K562 (cell line): ENCODE measurements around the gene PCCA. TPM values are rescaled to one million over a fixed set of nuclear protein-coding genes. Genes with fewer than 3 reads are reported as not detected.

ENCODE experiments used
- ATAC-seq: fragments of 200-7000 bp; cut with Tn5 transposase; 3 replicates; pipeline ENCODE4 v1.9.1; 2020; ENCODE audit warnings: moderate library complexity
- BruUV-seq: library from RNA; stranded (reverse); fragments of 400-500 nt; replicated peaks from 2 replicates; lab custom pipeline; 2021; lab: Mats Ljungman, UMichigan
- CTCF ChIA-PET: fragments of 300-600 bp; formaldehyde crosslinking; extraction: SDS; loops from one replicate; lab custom pipeline; 2021; ENCODE audit warnings: low intra/inter-chr PET ratio; lab: Yijun Ruan, JAX
- POLR2A ChIA-PET: fragments of 300-600, 350-650 bp; sonication (Branson Sonifier 250); formaldehyde crosslinking; extraction: SDS; loops from one replicate; lab custom pipeline; 2021; ENCODE audit warnings: antibody characterized with exemption, inconsistent platforms; lab: Yijun Ruan, JAX
- DNase-seq, 4 experiments: peaks; one replicate each; pipeline versions ENCODE4 v3.0.0 to v3.0.0-alpha.2; 2011 to 2018; ENCODE audit warnings: low spot score in 3 of 4, mixed read lengths in 3 of 4; ENCODE audit errors: extremely low read depth in 1 of 4
- FAIRE-seq: peaks from 2 replicates; lab custom pipeline; 2011; peaks lifted over from hg19 to GRCh38; lab: Jason Lieb, UNC
- H2AFZ ChIP-seq: 2 replicates; pipeline ENCODE4 v1.6.0; 2011; ENCODE audit warnings: low read depth, low read length, control low read depth, inconsistent platforms
- H3K27ac ChIP-seq: fragments of 200-600 bp; 3 replicates; pipeline ENCODE4 v1.8.0; 2011; ENCODE audit warnings: low read depth, mild to moderate bottlenecking, control low read depth, inconsistent platforms, low read length, moderate library complexity, mixed read lengths; ENCODE audit errors: extremely low read depth
- H3K27me3 ChIP-seq, 2 experiments: fragments of 300-600 bp in 1 of 2; 2 replicates in 1 of 2; 3 replicates in 1 of 2; pipeline versions ENCODE4 v1.6.0 to v1.8.0; 2011; ENCODE audit warnings: inconsistent platforms in 2 of 2, low read length in 2 of 2, mild to moderate bottlenecking in 1 of 2, mixed read lengths in 1 of 2, moderate library complexity in 1 of 2; ENCODE audit not compliant: control insufficient read depth in 2 of 2, insufficient read depth in 2 of 2
- H3K36me3 ChIP-seq: fragments of 300-600 bp; 3 replicates; pipeline ENCODE4 v1.8.0; 2011; ENCODE audit warnings: mild to moderate bottlenecking, low read length, inconsistent platforms; ENCODE audit not compliant: control insufficient read depth, insufficient read depth
- H3K4me1 ChIP-seq, 2 experiments: fragments of 200-600 bp in 1 of 2; replicated peaks in 1 of 2; 2 replicates in 1 of 2; 3 replicates in 1 of 2; pipeline versions ENCODE4 v1.5.1 to v1.8.0; 2011; ENCODE audit warnings: inconsistent platforms in 2 of 2, low read length in 2 of 2, mild to moderate bottlenecking in 1 of 2, mixed read lengths in 1 of 2, moderate library complexity in 1 of 2; ENCODE audit not compliant: control insufficient read depth in 2 of 2, insufficient read depth in 2 of 2
- H3K4me2 ChIP-seq: 2 replicates; pipeline ENCODE4 v1.6.1; 2011; ENCODE audit warnings: low read length, control low read depth, inconsistent platforms, mixed read lengths; ENCODE audit not compliant: insufficient read depth
- H3K4me3 ChIP-seq: fragments of 200-600 bp; sonication (generic), shearing (Covaris generic); 2 replicates; pipeline ENCODE4 v1.5.1; 2016; ENCODE audit warnings: control low read depth, inconsistent platforms
- H3K79me2 ChIP-seq: fragments of 200-600 bp; 3 replicates; pipeline ENCODE4 v1.8.0; 2011; ENCODE audit warnings: low read length, inconsistent platforms; ENCODE audit not compliant: control insufficient read depth, insufficient read depth
- H3K9ac ChIP-seq, 2 experiments: 2 replicates each; pipeline versions ENCODE4 v1.6.0 to v1.6.1; 2011; ENCODE audit warnings: low read depth in 2 of 2, low read length in 2 of 2, control low read depth in 1 of 2, inconsistent platforms in 1 of 2, mild to moderate bottlenecking in 1 of 2, mixed read lengths in 1 of 2; ENCODE audit not compliant: insufficient read depth in 1 of 2
- H3K9me1 ChIP-seq: one replicate; pipeline ENCODE4 v1.6.0; 2011; ENCODE audit warnings: inconsistent platforms, mild to moderate bottlenecking, low read length, moderate library complexity; ENCODE audit not compliant: control insufficient read depth, insufficient read depth
- H3K9me3 ChIP-seq: replicated peaks from 2 replicates; pipeline ENCODE4 v1.5.1; 2011; ENCODE audit warnings: low read depth, low read length, inconsistent platforms; ENCODE audit not compliant: control insufficient read depth, insufficient read depth
- H4K20me1 ChIP-seq: replicated peaks from 2 replicates; pipeline ENCODE4 v1.6.1; 2011; ENCODE audit warnings: low read length, inconsistent platforms, mixed read lengths; ENCODE audit not compliant: control insufficient read depth, insufficient read depth
- ATF4 ChIP-seq: fragments of 450-650 bp; formaldehyde crosslinking; IDR thresholded peaks from 2 replicates; pipeline ENCODE4 v1.4.0; 2022; ENCODE audit warnings: mild to moderate bottlenecking, moderate library complexity
- E2F5 ChIP-seq: sonication (generic); formaldehyde crosslinking; IDR thresholded peaks from 2 replicates; pipeline ENCODE4 v1.8.0; 2022; ENCODE audit warnings: mild to moderate bottlenecking, missing genetic modification reagents
- ETV6 ChIP-seq, 3 experiments: fragments of 150-350 bp in 1 of 3; sonication (generic) in 1 of 3; formaldehyde crosslinking in 1 of 3; IDR thresholded peaks; 2 replicates each; pipeline versions ENCODE4 v1.6.1 to v1.8.0; 2014 to 2022; ENCODE audit warnings: borderline replicate concordance in 2 of 3, low read depth in 2 of 3, antibody characterized with exemption in 1 of 3, low read length in 1 of 3, mild to moderate bottlenecking in 1 of 3, missing genetic modification reagents in 1 of 3
- FOXJ2 ChIP-seq: fragments of 200-800 bp; sonication (Bioruptor generic); IDR thresholded peaks from 2 replicates; pipeline ENCODE4 v1.6.1; 2016; ENCODE audit warnings: missing genetic modification characterization, missing compliant biosample characterization
- IRF9 ChIP-seq: fragments of 450-650 bp; IDR thresholded peaks from 2 replicates; pipeline ENCODE4 v1.6.1; 2016; ENCODE audit warnings: missing biosample characterization, missing genetic modification characterization
- KAT2B ChIP-seq: IDR thresholded peaks from one replicate; pipeline ENCODE4 v1.6.1; 2012; ENCODE audit warnings: low read depth, mild to moderate bottlenecking, control low read depth, inconsistent platforms, low read length, moderate library complexity
- PRPF4 ChIP-seq: fragments of 200-400 bp; formaldehyde crosslinking; IDR thresholded peaks from one replicate; pipeline ENCODE4 v1.6.1; 2017; ENCODE audit warnings: low read length, low read depth, mild to moderate bottlenecking; ENCODE audit not compliant: insufficient read depth, poor library complexity, severe bottlenecking
- RUNX1 ChIP-seq: sonication (generic); IDR thresholded peaks from 2 replicates; pipeline ENCODE4 v1.6.1; 2016; ENCODE audit warnings: antibody characterized with exemption, low read depth
- SMARCA5 ChIP-seq: fragments of 450-650 bp; IDR thresholded peaks from 2 replicates; pipeline ENCODE4 v1.6.1; 2016
- SPI1 ChIP-seq: IDR thresholded peaks from 2 replicates; pipeline ENCODE4 v1.6.1; 2011; ENCODE audit warnings: low read depth, low read length, control low read depth, borderline replicate concordance
- TOE1 ChIP-seq, 2 experiments: fragments of 450-650 bp in 1 of 2; sonication (generic) in 1 of 2; formaldehyde crosslinking in 1 of 2; IDR thresholded peaks; 2 replicates each; pipeline versions ENCODE4 v1.7.1 to v1.8.0; 2016 to 2022; ENCODE audit warnings: borderline replicate concordance in 2 of 2, mild to moderate bottlenecking in 2 of 2, antibody characterized with exemption in 1 of 2, inconsistent platforms in 1 of 2, low read depth in 1 of 2, missing genetic modification reagents in 1 of 2, moderate library complexity in 1 of 2
- ZFX ChIP-seq: sonication (generic); formaldehyde crosslinking; IDR thresholded peaks from 2 replicates; pipeline ENCODE4 v1.8.0; 2022; ENCODE audit warnings: mild to moderate bottlenecking, missing genetic modification reagents, moderate library complexity
- ZNF197 ChIP-seq: fragments of 200-800 bp; sonication (Bioruptor generic); IDR thresholded peaks from 2 replicates; pipeline ENCODE4 v1.6.1; 2016; ENCODE audit warnings: low read depth, missing genetic modification characterization, missing compliant biosample characterization
- ZNF398 ChIP-seq: fragments of 250-450 bp; sonication (Bioruptor Pico); IDR thresholded peaks from 2 replicates; pipeline ENCODE4 v1.8.0; 2021; ENCODE audit warnings: moderate library complexity, mild to moderate bottlenecking, inconsistent platforms
- ZNF511 ChIP-seq: sonication (generic); formaldehyde crosslinking; IDR thresholded peaks from 2 replicates; pipeline ENCODE4 v1.8.0; 2022; ENCODE audit warnings: mild to moderate bottlenecking, missing genetic modification reagents
- ZNF830 ChIP-seq: fragments of 250-450 bp; sonication (Bioruptor Pico); IDR thresholded peaks from 2 replicates; pipeline ENCODE4 v1.5.0; 2021; ENCODE audit warnings: mild to moderate bottlenecking
- WGBS: fragments of 100-300 bp; shearing (Covaris generic); methylation state at CpG from one replicate; pipeline ENCODE4 v1.1.6; 2016; ENCODE audit warnings: low coverage, mixed read lengths; ENCODE audit not compliant: insufficient coverage; ENCODE audit errors: missing lambda C conversion rate; 5-methylcytosine and 5-hydroxymethylcytosine counted together
- in situ Hi-C: fragments of 300-500 bp; cut with MboI; formaldehyde crosslinking; loops from 4 replicates; pipeline ENCODE4 v1.15.0; 2018; ENCODE audit warnings: inconsistent platforms, mixed read lengths
- intact Hi-C: fragments of 100-400 bp; cut with micrococcal nuclease; formaldehyde crosslinking; loops from 2 replicates; pipeline ENCODE4 v1.14.2; 2022
- polyA plus RNA-seq, 8 experiments: library from polyadenylated mRNA; depleted of rRNA in 4 of 8; stranded (reverse) in 5 of 8; unstranded in 3 of 8; fragments of >200 nt; fragmentation: Nextera tagmentation in 2 of 8; fragmentation: Illumina TruSeq in 1 of 8; extraction: Ambion mirVana in 2 of 8; extraction: Trizol in 1 of 8; gene quantifications; 2 replicates each; pipeline versions ENCODE4 v1.2.1 to v1.2.3, GENCODE V29; 2011 to 2014; ENCODE audit warnings: inconsistent platforms in 1 of 8, missing spikeins in 1 of 8
- total RNA-seq, 7 experiments: library from RNA; depleted of rRNA in 6 of 7; stranded (reverse); fragments of >200 nt in 6 of 7; fragmentation: Illumina TruSeq in 2 of 7; extraction: Trizol in 2 of 7; gene quantifications; 2 replicates each; pipeline versions ENCODE4 v1.2.1 to v1.2.3, GENCODE V29; 2011 to 2021; ENCODE audit warnings: low replicate concordance in 1 of 7

PCCA gene
- total and polyA plus RNA-seq, 9 of the 15 experiments (the other 6 are each of a cell fraction or from before 2014, with no cell fraction given), result 5.2 to 14.1 (median 9.7) TPM

DNA sequence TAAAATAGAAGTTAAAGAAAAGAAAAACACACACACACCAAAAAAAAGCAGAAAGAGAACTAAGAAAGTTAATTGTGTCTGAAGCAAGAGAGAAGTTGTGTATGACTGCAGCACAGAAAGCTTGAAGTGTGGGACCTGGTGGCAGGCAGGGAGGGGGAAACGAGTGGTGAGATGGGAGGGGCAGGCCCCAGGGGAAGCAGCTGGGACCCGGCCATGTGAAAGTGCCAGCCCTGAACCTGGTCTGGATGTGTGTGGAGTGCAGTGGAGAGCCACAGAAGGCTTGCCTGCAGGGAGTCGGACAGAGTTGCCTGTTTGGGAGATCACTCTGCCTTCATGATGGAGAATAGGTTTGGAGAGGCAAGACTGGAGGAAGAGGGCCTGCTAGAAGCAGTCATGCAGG, 300.7 kb downstream of the PCCA start:
- Histone ChIP-seq H4K20me1 (no peaks in the 10 kb centered on the region), H3K4me2 (no peak overlapping the region), H3K79me2 (no peaks in the 10 kb centered on the region), H3K27ac (no peak overlapping the region), H2AFZ (no peak overlapping the region), H3K36me3 (no peaks in the 10 kb centered on the region), H3K27me3 (no peaks in the 10 kb centered on the region), H3K9me1 (no peaks in the 10 kb centered on the region), H3K9ac (no peak overlapping the region), H3K4me3 (no peak overlapping the region), H3K9me3 (peaks cover 3% of the 10 kb centered on the region; the same call in 1 of the 2 replicates), H3K4me1 (peaks cover 0 to 17% of the 10 kb centered on the region in 2 experiments; a peak in 2 of 5 replicates)
- in situ Hi-C loops, result no loop called here
- ATAC-seq, result no peak
- TF ChIP-seq E2F5 (CRISPR knock-in tag) (no peak), ZNF398 (CRISPR knock-in tag) (no peak), ZNF197 (CRISPR knock-in tag) (no peak), FOXJ2 (tag) (no peak), PRPF4 (no peak), IRF9 (tag) (no peak), ZFX (CRISPR knock-in tag) (no peak), SPI1 (no peak), ZNF511 (CRISPR knock-in tag) (no peak), TOE1 (IDR thresholded peaks at IDR 0.05; ENCODE audit: borderline replicate concordance) (no peak), TOE1 (CRISPR knock-in tag; IDR thresholded peaks at IDR 0.05; ENCODE audit: borderline replicate concordance, low read depth) (no peak), ATF4 (no peak), SMARCA5 (no peak), ZNF830 (CRISPR knock-in tag) (no peak), RUNX1 (no peak), ETV6 (IDR thresholded peaks at IDR 0.05; ENCODE audit: borderline replicate concordance in 1 of 2, low read depth in 2 of 2, low read length in 1 of 2) (no peak), ETV6 (CRISPR knock-in tag; IDR thresholded peaks at IDR 0.05; ENCODE audit: borderline replicate concordance) (no peak), KAT2B (no peak)
- 80% methylated on average over 2 of the region's 3 CpGs for WGBS
- CTCF ChIA-PET, result no interaction called here
- no TSS peak for BruUV-seq
- DNase-seq, result no peak
- intact Hi-C loops, result loop anchor here (5.0 kb wide), 1 partner anchor 123 kb away; no protein-coding TSS in a partner anchor
- POLR2A ChIA-PET, result interaction anchor here (0.5 kb wide), 1 partner anchor 413 kb away, joined by 3 read pairs; no protein-coding TSS in a partner anchor
- no peak for FAIRE-seq
